HG03103 (cell line): ENCODE results near the gene DCLK1.

Experiments used
- ATAC-seq: cut with Tn5 transposase; IDR thresholded peaks from one replicate; pipeline ENCODE4 v1.9.1; 2021; ENCODE audit warnings: low read depth; ENCODE audit not compliant: unreplicated experiment

DCLK1 gene

GRCh38 chr13:35879111-35879510, 252.1 kb downstream of the DCLK1 start:
- no peak for ATAC-seq

GRCh38 chr13:35876601-35877000, 254.6 kb downstream of the DCLK1 start:
- ATAC-seq = no peak

- no peak for ATAC-seq
Measured at GRCh38 chr13:35874704-35875103, 256.5 kb downstream of the DCLK1 start.

GRCh38 chr13:35872369-35872768, 258.8 kb downstream of the DCLK1 start:
- ATAC-seq = no peak

- ATAC-seq = no peak
Measured at GRCh38 chr13:35871561-35871960, 259.6 kb downstream of the DCLK1 start.

GRCh38 chr13:35866801-35867200, 264.4 kb downstream of the DCLK1 start:
- ATAC-seq = no peak

- ATAC-seq = no peak
Measured at GRCh38 chr13:35865341-35866240, 265.6 kb downstream of the DCLK1 start.

GRCh38 chr13:35860661-35861060, 270.5 kb downstream of the DCLK1 start:
- no peak for ATAC-seq

- ATAC-seq = no peak
Measured at GRCh38 chr13:35859981-35860380, 271.2 kb downstream of the DCLK1 start.

GRCh38 chr13:35858665-35859064, 272.5 kb downstream of the DCLK1 start:
- ATAC-seq = no peak

GRCh38 chr13:35857769-35858168, 273.4 kb downstream of the DCLK1 start:
- no peak for ATAC-seq

GRCh38 chr13:35856721-35857364, 274.3 kb downstream of the DCLK1 start:
- no peak for ATAC-seq

GRCh38 chr13:35856084-35856483, 275.1 kb downstream of the DCLK1 start:
- no peak for ATAC-seq

- ATAC-seq = no peak
Measured at GRCh38 chr13:35855531-35856019, 275.6 kb downstream of the DCLK1 start.

- no peak for ATAC-seq
Measured at GRCh38 chr13:35854286-35854685, 276.9 kb downstream of the DCLK1 start.

- ATAC-seq = no peak
Measured at GRCh38 chr13:35851881-35852280, 279.3 kb downstream of the DCLK1 start.

GRCh38 chr13:35851356-35851755, 279.8 kb downstream of the DCLK1 start:
- ATAC-seq = no peak

- no peak for ATAC-seq
Measured at GRCh38 chr13:35850569-35850968, 280.6 kb downstream of the DCLK1 start.

GRCh38 chr13:35849256-35849644, 281.9 kb downstream of the DCLK1 start:
- ATAC-seq = no peak

- ATAC-seq = no peak
Measured at GRCh38 chr13:35848336-35849255, 282.6 kb downstream of the DCLK1 start.

GRCh38 chr13:35843272-35843671, 287.9 kb downstream of the DCLK1 start:
- no peak for ATAC-seq
